ENCODE data around the gene ATP8B3.

Gene ATP8B3

GRCh38 chr19:1752009-1752756 is 59.9 kb downstream of the ATP8B3 start:
- peaks cover 13% of the 10 kb centered on the region for H3K4me1 ChIP-seq (ENCODE audit: control insufficient read depth, insufficient read depth, low read length)
- H3K4me2 ChIP-seq (ENCODE audit: low read length), result no peak overlapping the region
- no peak overlapping the region for H3K9ac ChIP-seq (ENCODE audit: low read depth, low read length)
- no peaks in the 10 kb centered on the region for H3K36me3 ChIP-seq (ENCODE audit: insufficient read depth, low read length)
- no peaks in the 10 kb centered on the region for H3K9me3 ChIP-seq (replicated peaks; ENCODE audit: low read length)
- peaks cover 80% of the 10 kb centered on the region for H3K27me3 ChIP-seq (ENCODE audit: control insufficient read depth, insufficient read depth, low read length)
- no peak overlapping the region for H3K4me3 ChIP-seq (ENCODE audit: low read length)

- H3K9me3 ChIP-seq (replicated peaks; ENCODE audit: low read length), result no peaks in the 10 kb centered on the region
These were observed 60.6 kb downstream of the ATP8B3 start for GRCh38 chr19:1751367-1752008.

GRCh38 chr19:1750343-1751021 is 61.6 kb downstream of the ATP8B3 start:
- no peak overlapping the region for H3K4me3 ChIP-seq (ENCODE audit: low read length)

More at GRCh38 chr19:1751367-1752008, 60.6 kb downstream of the ATP8B3 start:
- H3K4me3 ChIP-seq (ENCODE audit: low read length), result no peak overlapping the region
- H3K9ac ChIP-seq (ENCODE audit: low read depth, low read length), result no peak overlapping the region
- no peaks in the 10 kb centered on the region for H3K36me3 ChIP-seq (ENCODE audit: insufficient read depth, low read length)
- peaks cover 17% of the 10 kb centered on the region for H3K4me1 ChIP-seq (ENCODE audit: control insufficient read depth, insufficient read depth, low read length)
- H3K27me3 ChIP-seq (ENCODE audit: control insufficient read depth, insufficient read depth, low read length), result peaks cover 79% of the 10 kb centered on the region
- no peak overlapping the region for H3K4me2 ChIP-seq (ENCODE audit: low read length)

GRCh38 chr19:1749373-1750342 is 62.4 kb downstream of the ATP8B3 start:
- Histone ChIP-seq H3K4me3 (ENCODE audit: low read length) (no peak overlapping the region), H3K9me3 (replicated peaks; ENCODE audit: low read length) (no peaks in the 10 kb centered on the region), H3K4me1 (ENCODE audit: control insufficient read depth, insufficient read depth, low read length) (peaks cover 17% of the 10 kb centered on the region), H3K36me3 (ENCODE audit: insufficient read depth, low read length) (no peaks in the 10 kb centered on the region), H3K4me2 (ENCODE audit: low read length) (peak overlapping the region; percentile 15), H3K9ac (ENCODE audit: low read depth, low read length) (no peak overlapping the region), H3K27me3 (ENCODE audit: control insufficient read depth, insufficient read depth, low read length) (peaks cover 74% of the 10 kb centered on the region)

More at GRCh38 chr19:1750343-1751021, 61.6 kb downstream of the ATP8B3 start:
- no peak overlapping the region for H3K9ac ChIP-seq (ENCODE audit: low read depth, low read length)
- H3K4me1 ChIP-seq (ENCODE audit: control insufficient read depth, insufficient read depth, low read length), result peaks cover 17% of the 10 kb centered on the region
- no peaks in the 10 kb centered on the region for H3K36me3 ChIP-seq (ENCODE audit: insufficient read depth, low read length)
- no peaks in the 10 kb centered on the region for H3K9me3 ChIP-seq (replicated peaks; ENCODE audit: low read length)
- H3K27me3 ChIP-seq (ENCODE audit: control insufficient read depth, insufficient read depth, low read length), result peaks cover 74% of the 10 kb centered on the region
- no peak overlapping the region for H3K4me2 ChIP-seq (ENCODE audit: low read length)

GRCh38 chr19:1748873-1749341 is 63.2 kb downstream of the ATP8B3 start:
- Histone ChIP-seq H3K4me2 (ENCODE audit: low read length) (no peak overlapping the region), H3K27me3 (ENCODE audit: control insufficient read depth, insufficient read depth, low read length) (peaks cover 72% of the 10 kb centered on the region), H3K4me1 (ENCODE audit: control insufficient read depth, insufficient read depth, low read length) (peaks cover 17% of the 10 kb centered on the region), H3K4me3 (ENCODE audit: low read length) (no peak overlapping the region), H3K36me3 (ENCODE audit: insufficient read depth, low read length) (no peaks in the 10 kb centered on the region), H3K9ac (ENCODE audit: low read depth, low read length) (no peak overlapping the region), H3K9me3 (replicated peaks; ENCODE audit: low read length) (no peaks in the 10 kb centered on the region)

- Histone ChIP-seq H3K4me1 (ENCODE audit: control insufficient read depth, insufficient read depth, low read length) (peaks cover 17% of the 10 kb centered on the region), H3K27me3 (ENCODE audit: control insufficient read depth, insufficient read depth, low read length) (peaks cover 73% of the 10 kb centered on the region), H3K9me3 (replicated peaks; ENCODE audit: low read length) (no peaks in the 10 kb centered on the region), H3K36me3 (ENCODE audit: insufficient read depth, low read length) (no peaks in the 10 kb centered on the region), H3K9ac (ENCODE audit: low read depth, low read length) (no peak overlapping the region), H3K4me2 (ENCODE audit: low read length) (peak overlapping the region; percentile 17), H3K4me3 (ENCODE audit: low read length) (no peak overlapping the region)
These were observed 63.8 kb downstream of the ATP8B3 start for GRCh38 chr19:1748115-1748872.

GRCh38 chr19:1747285-1748114 is 64.6 kb downstream of the ATP8B3 start:
- no peak overlapping the region for H3K4me3 ChIP-seq (ENCODE audit: low read length)
- H3K9me3 ChIP-seq (replicated peaks; ENCODE audit: low read length), result no peaks in the 10 kb centered on the region
- peaks cover 72% of the 10 kb centered on the region for H3K27me3 ChIP-seq (ENCODE audit: control insufficient read depth, insufficient read depth, low read length)
- no peak overlapping the region for H3K9ac ChIP-seq (ENCODE audit: low read depth, low read length)
- H3K4me1 ChIP-seq (ENCODE audit: control insufficient read depth, insufficient read depth, low read length), result peaks cover 17% of the 10 kb centered on the region
- H3K4me2 ChIP-seq (ENCODE audit: low read length), result peak overlapping the region; percentile 17
- H3K36me3 ChIP-seq (ENCODE audit: insufficient read depth, low read length), result no peaks in the 10 kb centered on the region

- Histone ChIP-seq H3K36me3 (ENCODE audit: insufficient read depth, low read length) (no peaks in the 10 kb centered on the region), H3K4me2 (ENCODE audit: low read length) (no peak overlapping the region), H3K4me1 (ENCODE audit: control insufficient read depth, insufficient read depth, low read length) (peaks cover 17% of the 10 kb centered on the region), H3K9ac (ENCODE audit: low read depth, low read length) (no peak overlapping the region), H3K9me3 (replicated peaks; ENCODE audit: low read length) (no peaks in the 10 kb centered on the region), H3K4me3 (ENCODE audit: low read length) (no peak overlapping the region), H3K27me3 (ENCODE audit: control insufficient read depth, insufficient read depth, low read length) (peaks cover 66% of the 10 kb centered on the region)
These were observed 65.4 kb downstream of the ATP8B3 start for GRCh38 chr19:1746401-1747284.

- H3K4me2 ChIP-seq (ENCODE audit: low read length), result peak overlapping the region; percentile 15
- H3K4me3 ChIP-seq (ENCODE audit: low read length), result no peak overlapping the region
- H3K4me1 ChIP-seq (ENCODE audit: control insufficient read depth, insufficient read depth, low read length), result peaks cover 17% of the 10 kb centered on the region
- H3K9me3 ChIP-seq (replicated peaks; ENCODE audit: low read length), result no peaks in the 10 kb centered on the region
- no peak overlapping the region for H3K9ac ChIP-seq (ENCODE audit: low read depth, low read length)
- no peaks in the 10 kb centered on the region for H3K36me3 ChIP-seq (ENCODE audit: insufficient read depth, low read length)
- peaks cover 56% of the 10 kb centered on the region for H3K27me3 ChIP-seq (ENCODE audit: control insufficient read depth, insufficient read depth, low read length)
These were observed 66.5 kb downstream of the ATP8B3 start for GRCh38 chr19:1745589-1746031.

Measured in skeletal muscle satellite cell (primary cell).